RWPE1 (cell line): ENCODE results near the gene CXCL6.

ENCODE experiments used
- CTCF ChIA-PET: fragments of 350-600 bp; sonication (Branson Sonifier 250); formaldehyde crosslinking; extraction: SDS; loops from one replicate; lab custom pipeline; 2021; lab: Yijun Ruan, JAX
- POLR2A ChIA-PET: fragments of 400-600 bp; formaldehyde crosslinking; extraction: SDS; loops from one replicate; lab custom pipeline; 2020; ENCODE audit warnings: antibody characterized with exemption; ENCODE audit not compliant: low non-redundant PET; lab: Yijun Ruan, JAX
- DNase-seq: peaks from one replicate; pipeline ENCODE4 v3.0.0; 2012; ENCODE audit warnings: low spot score
- H3K27ac ChIP-seq: fragments of 450-650 bp; 2 replicates; pipeline ENCODE4 v1.5.1; 2017
- CTCF ChIP-seq: fragments of 450-650 bp; conservative IDR thresholded peaks from 2 replicates; pipeline ENCODE4 v1.5.1; 2017; ENCODE audit warnings: low read depth, mild to moderate bottlenecking

Gene CXCL6

GRCh38 chr4:73836373-73837279 lies at the start of gene CXCL6:
Gene CXCL6, plus strand, starts transcription at chr4:73836678. Its CDS starts 73 bp downstream, at chr4:73836751.
- DNase-seq = no peak
- TF ChIP-seq CTCF = no peak
- ChIA-PET POLR2A (no interaction called here), CTCF (interaction anchor here (0.6 to 0.7 kb wide), 2 partner anchors 159 to 1615 kb away, joined by 3 read pairs; no protein-coding TSS in a partner anchor)
- no peak within 1 kb of the TSS for H3K27ac ChIP-seq

- TF ChIP-seq CTCF = no peak
- ChIA-PET CTCF (interaction anchor here (0.6 kb wide), 1 partner anchor 652 kb away, joined by 3 read pairs; no protein-coding TSS in a partner anchor), POLR2A (no interaction called here)
- DNase-seq = no peak
- no peak overlapping the region for H3K27ac ChIP-seq
Observed at GRCh38 chr4:73788411-73788810, 48.1 kb upstream of the CXCL6 start.

- POLR2A ChIA-PET = no interaction called here
- no peak for TF ChIP-seq CTCF
- no peak overlapping the region for H3K27ac ChIP-seq
- DNase-seq = no peak
- CTCF ChIA-PET = interaction anchor here (0.7 kb wide), 1 partner anchor 426 kb away, joined by 3 read pairs; no protein-coding TSS in a partner anchor
Observed at GRCh38 chr4:73798842-73799241, 37.6 kb upstream of the CXCL6 start.

GRCh38 chr4:73800206-73800605 lies 36.3 kb upstream of the CXCL6 start:
- no peak overlapping the region for H3K27ac ChIP-seq
- ChIA-PET CTCF (no interaction called here), POLR2A (no interaction called here)
- DNase-seq = no peak
- no peak for TF ChIP-seq CTCF

GRCh38 chr4:73801692-73802091 lies 34.8 kb upstream of the CXCL6 start:
- no peak for TF ChIP-seq CTCF
- CTCF ChIA-PET = no interaction called here
- H3K27ac ChIP-seq = no peak overlapping the region
- DNase-seq = no peak
- POLR2A ChIA-PET = no interaction called here

GRCh38 chr4:73803213-73803612 lies 33.3 kb upstream of the CXCL6 start:
- ChIA-PET CTCF (interaction anchor here (0.6 to 0.7 kb wide), 2 partner anchors 106 to 392 kb away, joined by 3 read pairs; no protein-coding TSS in a partner anchor), POLR2A (no interaction called here)
- no peak for TF ChIP-seq CTCF
- H3K27ac ChIP-seq = no peak overlapping the region
- no peak for DNase-seq
